Gastroesophageal sphincter (tissue), 4 donors: ENCODE measurements around the gene FOXO6. TPM values are rescaled to one million over a fixed set of nuclear protein-coding genes. Genes with fewer than 3 reads are reported as not detected.
"Not testable (repeated sequence)": the region's sequence is repeated elsewhere in the genome, so short reads cannot be mapped to it uniquely, and the experiment has no call there.

Experiments used
- ATAC-seq: fragments of 150-250 bp; one replicate; pipeline ENCODE4 v1.9.1; 2016; ENCODE audit warnings: mild to moderate bottlenecking, moderate library complexity
- H3K27ac ChIP-seq, 4 donors: fragments of 200-600 bp; sonication (generic) in 3 of 4; 1 replicate in 3 of 4; 2 replicates in 1 of 4; pipeline ENCODE4 v1.5.1; 2016 to 2019
- H3K27me3 ChIP-seq: fragments of 200-600 bp; sonication (generic); one replicate; pipeline ENCODE4 v1.5.1; 2019
- H3K36me3 ChIP-seq, 2 donors: fragments of 200-600 bp; sonication (generic); one replicate each; pipeline ENCODE4 v1.5.1; 2019; ENCODE audit warnings: control low read depth in 1 of 2
- H3K4me1 ChIP-seq, 3 donors: fragments of 200-600 bp; sonication (generic); 1 replicate in 2 of 3; 2 replicates in 1 of 3; pipeline ENCODE4 v1.5.1; 2016 to 2019; ENCODE audit warnings: control low read depth in 2 of 3
- H3K4me3 ChIP-seq, 2 donors: fragments of 200-600 bp; sonication (generic); one replicate each; pipeline ENCODE4 v1.5.1; 2019; ENCODE audit warnings: mild to moderate bottlenecking in 1 of 2, moderate library complexity in 1 of 2
- H3K9me3 ChIP-seq, 3 donors: fragments of 200-600 bp; sonication (generic); one replicate each; pipeline ENCODE4 v1.5.1; 2017 to 2019; ENCODE audit warnings: control low read depth in 2 of 3
- EP300 ChIP-seq: sonication (generic); formaldehyde crosslinking; IDR thresholded peaks from one replicate; pipeline ENCODE4 v1.6.1; 2017; ENCODE audit warnings: antibody characterized with exemption, mild to moderate bottlenecking
- POLR2A ChIP-seq, 2 donors: fragments of 450-650 bp; IDR thresholded peaks; one replicate each; pipeline ENCODE4 v1.6.1; 2017; ENCODE audit warnings: antibody characterized with exemption in 2 of 2, mild to moderate bottlenecking in 2 of 2, moderate library complexity in 1 of 2
- POLR2AphosphoS5 ChIP-seq: sonication (generic); formaldehyde crosslinking; IDR thresholded peaks from one replicate; pipeline ENCODE4 v1.6.1; 2017; ENCODE audit warnings: antibody characterized with exemption
- WGBS, 2 donors: methylation state at CpG; one replicate each; pipeline ENCODE4 v1.1.5; 2018; ENCODE audit warnings: low coverage in 1 of 2; 5-methylcytosine and 5-hydroxymethylcytosine counted together
- total RNA-seq, 4 donors: library from RNA; depleted of rRNA; stranded (reverse); fragments of >200 nt; gene quantifications; one replicate each; pipeline ENCODE4 v1.1.0, GENCODE V29; 2016
- TF ChIP-seq, protein P1 (sequence below), 4 experiments: fragments of 200-600 bp in 2 of 4; fragments of 450-650 bp in 2 of 4; sonication (generic) in 1 of 4; IDR thresholded peaks; one replicate each; pipeline ENCODE4 v1.5.1; 2017 to 2019; ENCODE audit warnings: antibody characterized with exemption in 4 of 4, mild to moderate bottlenecking in 2 of 4, moderate library complexity in 2 of 4

FOXO6 gene
- total RNA-seq, 4 donors from 2014 or later: 0.27 to 2.2 (median 1.9) TPM

DNA sequence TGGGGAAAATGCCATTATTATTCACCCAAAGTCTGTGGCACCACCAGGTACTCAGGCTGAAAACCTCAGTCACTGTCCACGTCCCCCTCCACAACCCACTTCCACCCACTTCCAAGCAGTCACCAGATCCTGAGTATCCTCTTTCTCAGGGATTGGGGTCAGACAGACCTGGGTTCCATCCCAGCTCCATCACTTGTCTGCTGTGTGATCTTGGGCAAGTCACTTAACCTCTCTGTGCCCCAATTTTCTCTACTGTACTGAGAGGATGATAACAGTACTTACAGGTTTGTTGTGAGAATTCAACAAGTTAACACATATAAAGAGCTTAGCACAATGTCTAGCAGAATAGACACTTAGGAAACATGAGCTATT, 29.7 kb upstream of the FOXO6 start:
- no peaks in the 10 kb centered on the region for H3K36me3 ChIP-seq
- no peak overlapping the region for H3K4me3 ChIP-seq
- no peaks in the 10 kb centered on the region for H3K9me3 ChIP-seq
- no peak for TF ChIP-seq POLR2AphosphoS5
- TF ChIP-seq POLR2A (IDR thresholded peaks at IDR 0.05): no peak
- TF ChIP-seq, protein P1, sequence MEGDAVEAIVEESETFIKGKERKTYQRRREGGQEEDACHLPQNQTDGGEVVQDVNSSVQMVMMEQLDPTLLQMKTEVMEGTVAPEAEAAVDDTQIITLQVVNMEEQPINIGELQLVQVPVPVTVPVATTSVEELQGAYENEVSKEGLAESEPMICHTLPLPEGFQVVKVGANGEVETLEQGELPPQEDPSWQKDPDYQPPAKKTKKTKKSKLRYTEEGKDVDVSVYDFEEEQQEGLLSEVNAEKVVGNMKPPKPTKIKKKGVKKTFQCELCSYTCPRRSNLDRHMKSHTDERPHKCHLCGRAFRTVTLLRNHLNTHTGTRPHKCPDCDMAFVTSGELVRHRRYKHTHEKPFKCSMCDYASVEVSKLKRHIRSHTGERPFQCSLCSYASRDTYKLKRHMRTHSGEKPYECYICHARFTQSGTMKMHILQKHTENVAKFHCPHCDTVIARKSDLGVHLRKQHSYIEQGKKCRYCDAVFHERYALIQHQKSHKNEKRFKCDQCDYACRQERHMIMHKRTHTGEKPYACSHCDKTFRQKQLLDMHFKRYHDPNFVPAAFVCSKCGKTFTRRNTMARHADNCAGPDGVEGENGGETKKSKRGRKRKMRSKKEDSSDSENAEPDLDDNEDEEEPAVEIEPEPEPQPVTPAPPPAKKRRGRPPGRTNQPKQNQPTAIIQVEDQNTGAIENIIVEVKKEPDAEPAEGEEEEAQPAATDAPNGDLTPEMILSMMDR (IDR thresholded peaks at IDR 0.05): no peak
- TF ChIP-seq EP300: no peak
- WGBS, 2 donors: 40% methylated on average over 1 of the region's 1 CpG; no CpG with 5 or more reads in 1 of the 2 donors
- no peak overlapping the region for H3K27ac ChIP-seq
- H3K4me1 ChIP-seq: no peaks in the 10 kb centered on the region
- no peak for ATAC-seq
- peaks cover 5% of the 10 kb centered on the region for H3K27me3 ChIP-seq

DNA sequence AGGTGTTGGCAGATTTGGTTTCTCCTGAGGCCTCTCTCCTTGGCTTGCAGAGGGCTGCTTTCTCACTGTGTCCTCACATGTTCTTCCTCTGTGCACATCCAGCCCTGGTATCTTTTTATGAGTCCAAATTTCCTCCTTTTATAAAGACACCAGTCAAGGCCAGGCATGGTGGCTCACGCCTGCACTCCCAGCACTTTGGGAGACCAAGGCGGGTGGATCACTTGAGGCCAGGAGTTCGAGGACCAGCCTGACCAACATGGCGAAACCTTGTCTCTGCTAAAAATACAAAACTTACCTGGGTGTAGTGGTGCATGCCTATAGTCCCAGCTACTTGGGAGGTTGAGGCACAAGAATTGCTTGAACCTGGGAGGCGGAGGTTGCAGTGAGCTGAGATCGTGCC, 29.1 kb upstream of the FOXO6 start:
- not testable (repeated sequence) for H3K36me3 ChIP-seq, H3K4me1 ChIP-seq, H3K27ac ChIP-seq, ATAC-seq, H3K4me3 ChIP-seq, H3K9me3 ChIP-seq, H3K27me3 ChIP-seq
- 83 to 96% methylated on average over 5 to 6 of the region's 6 CpGs for WGBS, 2 donors

DNA sequence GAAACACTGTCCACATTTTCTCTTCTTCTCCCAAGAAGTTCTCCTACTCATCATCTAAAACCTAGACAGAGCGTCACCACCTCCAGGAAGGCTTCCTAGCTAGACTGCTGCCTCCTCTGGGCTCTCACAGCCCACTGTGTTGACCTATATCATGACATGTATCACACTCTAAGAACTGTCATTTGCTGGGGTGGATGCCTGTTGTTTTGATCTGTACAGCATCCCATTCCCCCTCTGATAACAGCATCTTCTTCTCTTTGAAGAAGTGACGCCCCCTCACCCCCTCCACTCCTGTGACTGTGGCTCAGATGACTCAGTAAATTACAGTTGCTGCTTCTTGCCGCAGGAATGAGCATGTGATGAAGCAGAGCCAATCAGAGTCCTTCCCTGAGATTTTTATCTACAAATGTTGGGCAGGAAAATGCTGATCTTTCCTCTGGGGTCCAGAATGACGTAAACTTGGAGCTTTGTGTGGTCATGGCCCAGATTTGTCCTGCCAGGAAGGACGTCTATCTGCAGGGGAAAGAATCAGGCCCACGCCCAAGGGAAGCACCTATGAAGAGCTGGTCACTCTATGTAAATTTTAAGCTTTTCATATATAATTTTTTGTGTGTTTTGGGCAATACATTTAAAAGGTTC, 28.0 kb upstream of the FOXO6 start:
- H3K27me3 ChIP-seq: peaks cover 5% of the 10 kb centered on the region
- H3K4me3 ChIP-seq: no peak overlapping the region
- H3K27ac ChIP-seq: no peak overlapping the region
- no peak for ATAC-seq
- H3K4me1 ChIP-seq: no peaks in the 10 kb centered on the region
- TF ChIP-seq POLR2AphosphoS5 (no peak), EP300 (no peak), POLR2A (IDR thresholded peaks at IDR 0.05) (no peak)
- TF ChIP-seq, protein P1 (IDR thresholded peaks at IDR 0.05): no peak
- 51 to 64% methylated on average over 3 to 4 of the region's 6 CpGs for WGBS, 2 donors
- no peaks in the 10 kb centered on the region for H3K36me3 ChIP-seq
- no peaks in the 10 kb centered on the region for H3K9me3 ChIP-seq

DNA sequence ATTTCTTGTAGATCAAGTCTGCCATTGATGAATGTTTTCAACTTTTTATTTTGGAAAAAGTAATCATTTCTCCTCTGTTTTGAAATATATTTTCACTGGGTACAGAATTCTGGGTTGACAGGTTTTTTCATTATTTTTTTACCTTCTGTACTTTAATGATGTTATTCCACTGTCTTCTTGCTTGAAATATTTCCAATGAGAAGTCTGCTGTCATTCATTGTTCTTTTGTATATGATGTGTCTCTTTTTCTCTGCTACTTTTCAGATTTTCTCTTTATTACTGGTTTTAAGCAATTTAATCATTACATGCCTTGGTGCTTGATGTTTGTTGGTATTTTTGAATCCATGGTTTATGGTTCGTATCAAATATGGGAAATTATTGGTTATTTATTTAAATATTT, 22.4 kb upstream of the FOXO6 start:
- Histone ChIP-seq H3K4me3 (no peak overlapping the region), H3K27ac (no peak overlapping the region)
- 80 to 100% methylated on average over 1 of the region's 1 CpG for WGBS, 2 donors

DNA sequence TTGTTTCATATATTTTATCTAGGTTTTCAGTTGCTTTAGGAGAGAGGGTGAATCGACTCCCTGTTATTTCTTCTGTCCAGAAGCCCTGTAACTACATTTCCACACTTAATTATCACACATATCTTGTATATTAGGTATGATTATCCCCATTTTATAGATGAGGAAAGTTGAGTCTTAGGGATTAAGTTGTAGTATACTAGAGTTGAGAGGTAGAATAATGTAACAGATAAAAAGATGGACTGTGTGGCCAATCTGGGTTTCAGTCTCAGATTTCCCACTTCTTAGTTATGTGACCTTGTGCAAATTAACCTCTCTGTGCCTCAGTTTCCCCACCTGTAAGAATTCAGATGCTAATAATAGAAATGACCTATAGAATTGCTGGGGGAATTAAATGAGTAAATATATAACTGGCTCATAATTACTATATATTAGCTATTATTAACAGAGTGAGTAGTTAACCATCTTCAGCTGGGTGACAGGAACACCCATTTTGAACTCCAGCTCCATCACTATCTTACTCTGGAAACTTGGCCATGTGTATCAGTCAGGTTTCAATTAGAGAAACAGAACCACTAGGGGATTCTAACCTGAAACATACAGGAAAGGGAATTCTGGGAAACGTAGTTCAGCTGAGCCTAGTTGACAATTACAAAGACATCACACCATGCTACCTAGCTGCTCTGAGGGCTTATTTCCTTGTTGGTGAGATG, 20.4 kb upstream of the FOXO6 start:
- no peak for TF ChIP-seq POLR2AphosphoS5
- TF ChIP-seq EP300: no peak
- TF ChIP-seq, protein P1 (IDR thresholded peaks at IDR 0.05): no peak
- TF ChIP-seq POLR2A (IDR thresholded peaks at IDR 0.05): no peak
- no peak overlapping the region for H3K27ac ChIP-seq
- peaks cover 0 to 27% (median 0%) of the 10 kb centered on the region in 3 donors for H3K4me1 ChIP-seq
- H3K4me3 ChIP-seq: no peak overlapping the region
- WGBS, 2 donors: 73 to 80% methylated on average over 1 to 2 of the region's 2 CpGs
- no peaks in the 10 kb centered on the region for H3K27me3 ChIP-seq
- H3K9me3 ChIP-seq: peaks cover 0 to 13% (median 0%) of the 10 kb centered on the region in 3 donors
- no peaks in the 10 kb centered on the region for H3K36me3 ChIP-seq
- ATAC-seq: no peak

More for the DNA sequence above, 22.4 kb upstream of the FOXO6 start:
- TF ChIP-seq EP300 (no peak), POLR2A (IDR thresholded peaks at IDR 0.05) (no peak), POLR2AphosphoS5 (no peak)
- TF ChIP-seq, protein P1 (IDR thresholded peaks at IDR 0.05): no peak
- Histone ChIP-seq H3K36me3 (no peaks in the 10 kb centered on the region), H3K4me1 (peaks cover 0 to 27% (median 0%) of the 10 kb centered on the region in 3 donors), H3K9me3 (peaks cover 0 to 13% (median 0%) of the 10 kb centered on the region in 3 donors), H3K27me3 (no peaks in the 10 kb centered on the region)
- ATAC-seq: no peak
